Common myeloid progenitor, CD34-positive (primary cell): ENCODE data around the gene TBL1X.

Experiments used
- CTCF ChIA-PET: fragments of 350-600 bp; sonication (Branson Sonifier 250); formaldehyde crosslinking; loops from one replicate; lab custom pipeline; 2021; ENCODE audit warnings: antibody characterized with exemption; lab: Charles Lee
- POLR2A ChIA-PET: fragments of 350-600 bp; sonication (Branson Sonifier 250); formaldehyde crosslinking; loops from one replicate; lab custom pipeline; 2021; ENCODE audit warnings: antibody characterized with exemption; lab: Charles Lee
- DNase-seq, 3 donors: peaks; one replicate each; pipeline versions ENCODE4 v3.0.0 to v3.0.0-alpha.2; 2013
- H3K27ac ChIP-seq, 2 experiments: 1 replicate in 1 of 2; 2 replicates in 1 of 2; pipeline ENCODE4 v1.7.0; 2013; ENCODE audit warnings: inconsistent platforms in 2 of 2, low read length in 2 of 2, mild to moderate bottlenecking in 2 of 2, low read depth in 1 of 2, moderate library complexity in 1 of 2; ENCODE audit not compliant: severe bottlenecking in 2 of 2, insufficient read depth in 1 of 2, poor library complexity in 1 of 2
- H3K27me3 ChIP-seq, 5 experiments: replicated peaks in 2 of 5; 1 replicate in 3 of 5; 2 replicates in 2 of 5; pipeline versions ENCODE4 v1.6.1 to v1.7.0; 2013; ENCODE audit warnings: low read length in 4 of 5, mild to moderate bottlenecking in 2 of 5, moderate library complexity in 2 of 5, inconsistent platforms in 1 of 5; ENCODE audit not compliant: insufficient read depth in 5 of 5, control insufficient read depth in 4 of 5
- H3K36me3 ChIP-seq, 4 experiments: 1 replicate in 2 of 4; 2 replicates in 2 of 4; pipeline versions ENCODE4 v1.6.1 to v1.7.0; 2013; ENCODE audit warnings: low read length in 3 of 4, control low read depth in 1 of 4, mild to moderate bottlenecking in 1 of 4; ENCODE audit not compliant: control insufficient read depth in 4 of 4, insufficient read depth in 4 of 4
- H3K4me1 ChIP-seq, 4 experiments: 1 replicate in 3 of 4; 2 replicates in 1 of 4; pipeline versions ENCODE4 v1.6.1 to v1.7.1; 2013; ENCODE audit warnings: low read length in 3 of 4, mild to moderate bottlenecking in 3 of 4, control low read depth in 1 of 4, inconsistent platforms in 1 of 4, moderate library complexity in 1 of 4; ENCODE audit not compliant: control insufficient read depth in 4 of 4, insufficient read depth in 4 of 4; ENCODE audit errors: control extremely low read depth in 1 of 4
- H3K4me3 ChIP-seq, 7 experiments: 1 replicate in 4 of 7; 2 replicates in 3 of 7; pipeline versions ENCODE4 v1.5.1 to v1.7.0; 2013; ENCODE audit warnings: mild to moderate bottlenecking in 7 of 7, low read length in 6 of 7, moderate library complexity in 6 of 7, inconsistent platforms in 2 of 7, low read depth in 2 of 7, control low read depth in 1 of 7; ENCODE audit not compliant: insufficient read depth in 4 of 7, control insufficient read depth in 1 of 7; ENCODE audit errors: extremely low read depth in 1 of 7
- H3K9me3 ChIP-seq, 5 experiments: 1 replicate in 4 of 5; 2 replicates in 1 of 5; pipeline versions ENCODE4 v1.6.1 to v1.7.1; 2013; ENCODE audit warnings: low read length in 4 of 5, mild to moderate bottlenecking in 2 of 5, inconsistent platforms in 1 of 5, low read depth in 1 of 5, moderate library complexity in 1 of 5; ENCODE audit not compliant: control insufficient read depth in 4 of 5, insufficient read depth in 2 of 5; ENCODE audit errors: control extremely low read depth in 1 of 5
- WGBS: methylation state at CpG from one replicate; pipeline ENCODE4 v1.1.5; 2013; ENCODE audit not compliant: insufficient coverage; 5-methylcytosine and 5-hydroxymethylcytosine counted together

Gene TBL1X

GRCh38 chrX:9539605-9540387 is 74.9 kb downstream of the TBL1X start:
- Histone ChIP-seq H3K9me3 (peaks cover 0 to 6% (median 0%) of the 10 kb centered on the region in 5 experiments), H3K4me1 (peaks cover 4 to 6% (median 5%) of the 10 kb centered on the region in 4 experiments), H3K27me3 (no peaks in the 10 kb centered on the region), H3K27ac (no peak overlapping the region), H3K4me3 (no peak overlapping the region), H3K36me3 (no peaks in the 10 kb centered on the region)
- no peak for DNase-seq
- CTCF ChIA-PET: no interaction called here
- 70% methylated on average over 3 of the region's 5 CpGs for WGBS
- POLR2A ChIA-PET: no interaction called here

- 93% methylated on average over 10 of the region's 13 CpGs for WGBS
- no peak overlapping the region for H3K4me3 ChIP-seq
- no peak for DNase-seq
- CTCF ChIA-PET: no interaction called here
- H3K27ac ChIP-seq: no peak overlapping the region
- H3K9me3 ChIP-seq: peaks cover 0 to 6% (median 0%) of the 10 kb centered on the region in 5 experiments
- no peaks in the 10 kb centered on the region for H3K27me3 ChIP-seq
- H3K36me3 ChIP-seq: no peaks in the 10 kb centered on the region
- POLR2A ChIA-PET: no interaction called here
- no peaks in the 10 kb centered on the region for H3K4me1 ChIP-seq
These were observed 77.4 kb downstream of the TBL1X start for GRCh38 chrX:9542106-9542760.

GRCh38 chrX:9542761-9543111 is 77.9 kb downstream of the TBL1X start:
- DNase-seq: no peak
- H3K27me3 ChIP-seq: no peaks in the 10 kb centered on the region
- peaks cover 0 to 6% (median 0%) of the 10 kb centered on the region in 5 experiments for H3K9me3 ChIP-seq
- no peak overlapping the region for H3K4me3 ChIP-seq
- ChIA-PET CTCF (no interaction called here), POLR2A (no interaction called here)
- H3K4me1 ChIP-seq: no peaks in the 10 kb centered on the region
- H3K36me3 ChIP-seq: no peaks in the 10 kb centered on the region
- H3K27ac ChIP-seq: no peak overlapping the region
- WGBS: 85% methylated on average over 10 of the region's 12 CpGs

GRCh38 chrX:9555354-9555753 is 90.5 kb downstream of the TBL1X start:
- no peaks in the 10 kb centered on the region for H3K36me3 ChIP-seq
- DNase-seq: peak in 2 of 3 donors; percentile 52 to 64
- peaks cover 0 to 2% (median 0%) of the 10 kb centered on the region in 5 experiments for H3K9me3 ChIP-seq
- CTCF ChIA-PET: no interaction called here
- no peaks in the 10 kb centered on the region for H3K27me3 ChIP-seq
- no peak overlapping the region for H3K4me3 ChIP-seq
- POLR2A ChIA-PET: no interaction called here
- no peak overlapping the region for H3K27ac ChIP-seq
- WGBS: 70% methylated on average over 1 of the region's 2 CpGs
- peaks cover 0 to 8% (median 2%) of the 10 kb centered on the region in 4 experiments for H3K4me1 ChIP-seq

GRCh38 chrX:9557091-9557490 is 92.2 kb downstream of the TBL1X start:
- no peak overlapping the region for H3K4me3 ChIP-seq
- WGBS: 95% methylated on average over 11 of the region's 11 CpGs
- peaks cover 0 to 8% (median 2%) of the 10 kb centered on the region in 4 experiments for H3K4me1 ChIP-seq
- H3K36me3 ChIP-seq: no peaks in the 10 kb centered on the region
- ChIA-PET CTCF (no interaction called here), POLR2A (no interaction called here)
- DNase-seq: no peak
- H3K27ac ChIP-seq: no peak overlapping the region
- H3K9me3 ChIP-seq: peaks cover 0 to 2% (median 0%) of the 10 kb centered on the region in 5 experiments
- no peaks in the 10 kb centered on the region for H3K27me3 ChIP-seq

GRCh38 chrX:9557521-9557920 is 92.7 kb downstream of the TBL1X start:
- CTCF ChIA-PET: no interaction called here
- Histone ChIP-seq H3K4me1 (peaks cover 0 to 8% (median 2%) of the 10 kb centered on the region in 4 experiments), H3K4me3 (no peak overlapping the region), H3K27ac (no peak overlapping the region), H3K9me3 (peaks cover 0 to 2% (median 0%) of the 10 kb centered on the region in 5 experiments), H3K36me3 (no peaks in the 10 kb centered on the region), H3K27me3 (no peaks in the 10 kb centered on the region)
- no peak for DNase-seq
- POLR2A ChIA-PET: no interaction called here
- WGBS: 96% methylated on average over 5 of the region's 5 CpGs

- no peak for DNase-seq
- Histone ChIP-seq H3K9me3 (peaks cover 0 to 2% (median 0%) of the 10 kb centered on the region in 5 experiments), H3K4me3 (no peak overlapping the region), H3K27ac (no peak overlapping the region), H3K27me3 (no peaks in the 10 kb centered on the region), H3K4me1 (peaks cover 0 to 8% (median 2%) of the 10 kb centered on the region in 4 experiments), H3K36me3 (no peaks in the 10 kb centered on the region)
- WGBS: 63% methylated on average over 3 of the region's 4 CpGs
- ChIA-PET CTCF (no interaction called here), POLR2A (no interaction called here)
These were observed 93.8 kb downstream of the TBL1X start for GRCh38 chrX:9558615-9559014.
